ENCODE results near the gene TMEM222.

The TMEM222 gene

GRCh38 chr1:27363766-27364695 is 42.1 kb downstream of the TMEM222 start:
- Mint-ChIP-seq H3K36me3 (ENCODE audit: low read depth) (no peaks in the 10 kb centered on the region), H3K4me1 (ENCODE audit: low read depth) (peaks cover 32% of the 10 kb centered on the region), H3K4me3 (no peak overlapping the region), H3K27me3 (ENCODE audit: low read depth) (no peaks in the 10 kb centered on the region), H3K9me3 (no peaks in the 10 kb centered on the region), H3K27ac (no peak overlapping the region)
- DNase-seq (ENCODE audit: low spot score): no peak

- Mint-ChIP-seq H3K27me3 (ENCODE audit: low read depth) (no peaks in the 10 kb centered on the region), H3K9me3 (no peaks in the 10 kb centered on the region), H3K4me3 (peak overlapping the region; percentile 94), H3K4me1 (ENCODE audit: low read depth) (peaks cover 33% of the 10 kb centered on the region), H3K27ac (peak overlapping the region; percentile 90), H3K36me3 (ENCODE audit: low read depth) (no peaks in the 10 kb centered on the region)
- DNase-seq (ENCODE audit: low spot score): no peak
Measured at GRCh38 chr1:27364696-27365371, 42.9 kb downstream of the TMEM222 start.

DNA sequence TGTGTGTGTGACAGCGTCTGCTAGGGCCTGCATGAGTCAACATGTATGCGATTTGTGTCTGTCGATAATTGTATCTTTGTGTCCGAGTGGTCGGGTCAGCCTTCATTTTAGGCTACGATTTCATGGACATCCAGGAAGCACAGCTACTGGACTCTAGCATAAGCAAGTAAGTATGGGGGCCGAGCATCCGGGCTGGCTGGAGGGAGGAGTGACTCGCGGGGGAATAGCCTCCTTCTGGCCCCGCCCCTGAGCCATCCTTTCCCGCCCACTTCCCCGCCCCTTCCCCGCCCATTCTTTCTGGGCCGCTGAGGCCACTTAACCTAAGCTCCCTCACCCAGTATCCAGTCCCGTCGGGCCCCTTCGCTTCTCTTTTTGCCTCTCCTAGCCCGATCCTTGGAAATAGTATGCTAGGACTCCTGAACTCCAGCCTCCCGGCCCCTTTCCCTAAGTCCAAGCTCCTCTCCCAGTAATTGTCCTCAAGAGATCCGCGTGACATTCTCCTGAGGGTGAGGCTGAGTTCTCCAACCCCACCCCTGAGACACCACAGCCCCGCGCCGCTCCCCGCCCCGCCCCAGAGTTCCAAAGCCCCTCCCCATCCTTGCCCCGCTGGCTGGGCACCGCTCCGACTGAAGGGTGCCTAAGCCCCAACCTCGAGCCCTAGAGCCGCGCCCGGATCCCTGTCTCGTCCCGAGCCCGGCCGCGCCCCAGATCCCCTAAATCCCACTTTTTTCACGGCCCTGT is 43.6 kb downstream of the TMEM222 start:
- Mint-ChIP-seq H3K4me3 (peak overlapping the region; percentile 94), H3K4me1 (ENCODE audit: low read depth) (peaks cover 28% of the 10 kb centered on the region), H3K9me3 (no peaks in the 10 kb centered on the region), H3K27ac (peak overlapping the region; percentile 90), H3K36me3 (ENCODE audit: low read depth) (no peaks in the 10 kb centered on the region), H3K27me3 (ENCODE audit: low read depth) (no peaks in the 10 kb centered on the region)
- DNase-seq (ENCODE audit: low spot score): peak; percentile 63

DNA sequence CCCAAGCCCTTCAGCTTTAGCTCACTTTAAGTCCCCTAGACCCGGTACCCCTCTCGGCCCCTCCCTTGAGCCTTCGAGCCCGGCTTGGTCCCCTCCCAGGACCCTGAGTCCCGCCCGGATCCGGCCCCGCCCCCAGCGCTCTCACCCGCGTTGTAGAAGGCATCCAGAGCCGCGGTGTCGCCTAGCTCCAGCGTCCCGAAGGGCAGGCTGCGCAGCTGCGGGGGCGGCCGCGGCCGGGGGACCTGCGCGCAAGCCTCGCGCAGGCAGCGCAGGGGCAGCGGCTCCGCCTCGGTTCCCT is 44.1 kb downstream of the TMEM222 start:
- no peaks in the 10 kb centered on the region for H3K9me3 Mint-ChIP-seq
- H3K4me3 Mint-ChIP-seq: peak overlapping the region; percentile 94
- peak overlapping the region; percentile 90 for H3K27ac Mint-ChIP-seq
- H3K4me1 Mint-ChIP-seq (ENCODE audit: low read depth): peaks cover 28% of the 10 kb centered on the region
- no peaks in the 10 kb centered on the region for H3K27me3 Mint-ChIP-seq (ENCODE audit: low read depth)
- peak; percentile 85 for DNase-seq (ENCODE audit: low spot score)
- H3K36me3 Mint-ChIP-seq (ENCODE audit: low read depth): no peaks in the 10 kb centered on the region

- Mint-ChIP-seq H3K36me3 (ENCODE audit: low read depth) (no peaks in the 10 kb centered on the region), H3K27me3 (ENCODE audit: low read depth) (no peaks in the 10 kb centered on the region), H3K27ac (peak within 1 kb of the TSS; percentile 90), H3K4me3 (peak within 1 kb of the TSS; percentile 94), H3K4me1 (ENCODE audit: low read depth) (peaks cover 28% of the 10 kb centered on the region), H3K9me3 (no peaks in the 10 kb centered on the region)
- peak; percentile 57 for DNase-seq (ENCODE audit: low spot score)
Measured at GRCh38 chr1:27366411-27367159, 44.6 kb downstream of the TMEM222 start, which contains the start of gene MAP3K6. Gene MAP3K6, minus strand, starts transcription at chr1:27366961. Its CDS starts 364 bp downstream, at chr1:27366597.

DNA sequence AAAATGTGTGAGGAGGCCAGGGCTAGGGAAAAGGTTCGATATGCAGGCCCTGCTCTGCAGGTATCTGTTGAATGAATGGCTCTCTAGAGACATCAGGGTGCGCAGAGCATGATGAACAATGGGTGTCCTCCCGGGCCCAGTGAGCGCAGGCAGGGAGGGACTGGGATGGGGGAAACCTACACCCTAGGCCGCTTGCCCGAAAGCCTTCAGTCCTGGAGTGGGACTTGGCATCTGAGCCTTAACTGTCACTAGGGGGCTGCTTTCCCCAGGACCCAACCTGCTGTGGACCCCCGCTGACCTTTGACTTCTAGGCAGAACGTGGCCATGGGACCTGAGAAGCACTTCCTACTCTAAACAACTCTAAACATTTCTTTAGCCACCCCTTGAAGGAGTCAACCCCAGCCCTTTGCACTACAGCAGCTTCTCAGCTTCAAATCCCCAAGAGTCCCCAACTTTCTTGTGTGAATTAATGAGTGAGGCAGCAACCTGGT is 45.2 kb downstream of the TMEM222 start:
- Mint-ChIP-seq H3K4me1 (ENCODE audit: low read depth) (peaks cover 28% of the 10 kb centered on the region), H3K9me3 (no peaks in the 10 kb centered on the region), H3K4me3 (peak overlapping the region; percentile 80), H3K27ac (peak overlapping the region; percentile 78), H3K27me3 (ENCODE audit: low read depth) (no peaks in the 10 kb centered on the region), H3K36me3 (ENCODE audit: low read depth) (no peaks in the 10 kb centered on the region)
- no peak for DNase-seq (ENCODE audit: low spot score)

DNA sequence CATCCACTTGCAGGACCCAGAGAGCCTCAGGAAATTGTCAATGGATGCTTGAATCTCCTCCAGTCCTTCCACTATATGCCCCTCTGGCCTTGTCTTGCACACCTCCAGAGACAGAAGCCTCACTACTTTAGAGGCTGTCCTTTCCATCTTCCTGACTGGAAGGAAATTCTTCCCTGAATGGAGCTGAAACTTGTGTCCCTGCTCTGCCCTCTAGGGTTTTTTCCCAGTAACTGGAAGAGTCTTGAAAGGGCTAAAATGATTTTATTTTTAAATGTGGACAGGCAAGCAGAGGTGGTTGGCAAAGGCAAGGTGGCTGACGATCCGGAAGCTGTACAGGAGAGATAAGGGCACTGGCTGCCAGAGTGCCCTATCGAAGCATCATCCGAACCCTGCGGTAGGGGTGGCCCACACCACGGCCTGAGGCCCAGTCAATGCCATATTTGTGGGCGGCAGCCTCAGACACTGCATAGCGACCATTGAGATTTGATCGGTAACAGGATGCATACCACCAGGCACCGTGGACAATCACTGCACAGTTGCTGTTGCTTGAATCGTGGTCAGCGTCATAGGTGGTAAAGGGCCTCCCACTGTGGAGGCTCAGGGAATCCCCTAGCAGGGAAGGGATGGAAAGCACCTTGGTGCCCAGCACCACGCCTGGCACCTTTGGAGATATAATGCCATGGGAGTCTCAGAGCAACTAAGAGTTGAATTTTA is 47.1 kb downstream of the TMEM222 start:
- Mint-ChIP-seq H3K4me3 (no peak overlapping the region), H3K27ac (no peak overlapping the region), H3K27me3 (ENCODE audit: low read depth) (no peaks in the 10 kb centered on the region), H3K36me3 (ENCODE audit: low read depth) (no peaks in the 10 kb centered on the region), H3K9me3 (no peaks in the 10 kb centered on the region), H3K4me1 (ENCODE audit: low read depth) (peaks cover 28% of the 10 kb centered on the region)
- no peak for DNase-seq (ENCODE audit: low spot score)

DNA sequence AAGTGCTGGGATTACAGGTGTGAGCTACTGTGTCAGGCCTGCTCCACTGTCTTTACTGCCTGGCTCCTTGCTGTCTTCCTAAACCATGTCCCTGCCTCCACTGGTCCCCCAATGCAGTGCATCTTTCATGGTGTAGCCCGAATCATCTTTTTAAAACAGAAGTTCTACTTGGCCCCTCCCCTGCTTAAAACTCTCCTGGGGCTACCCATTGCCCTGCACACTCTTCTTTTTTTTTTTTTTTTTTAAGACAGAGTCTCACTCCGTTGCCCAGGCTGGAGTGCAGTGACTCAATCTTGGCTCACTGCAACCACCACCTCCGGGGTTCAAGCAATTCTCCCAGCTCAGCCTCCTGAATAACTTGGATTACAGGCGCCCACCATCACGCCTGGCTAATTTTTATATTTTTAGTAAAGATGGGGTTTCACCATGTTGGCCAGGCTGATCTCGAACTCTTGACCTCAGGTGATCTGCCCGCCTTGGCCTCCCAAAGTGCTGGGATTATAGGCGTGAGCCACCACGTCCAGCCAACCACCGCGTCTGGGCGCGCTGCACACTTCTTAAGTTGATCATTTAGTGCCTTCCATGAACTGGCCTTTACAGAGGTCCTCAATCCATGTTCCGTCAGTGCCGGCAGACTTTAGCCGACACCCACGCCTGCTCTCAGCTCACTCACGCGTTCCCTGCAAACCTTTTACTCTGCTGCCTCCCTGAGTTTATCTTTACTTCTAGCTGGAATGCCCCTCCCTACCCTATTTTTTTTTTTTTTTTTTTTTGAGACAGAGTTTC is 50.3 kb downstream of the TMEM222 start:
- H3K4me1 Mint-ChIP-seq (ENCODE audit: low read depth): peaks cover 13% of the 10 kb centered on the region
- H3K27ac Mint-ChIP-seq: no peak overlapping the region
- no peaks in the 10 kb centered on the region for H3K36me3 Mint-ChIP-seq (ENCODE audit: low read depth)
- DNase-seq (ENCODE audit: low spot score): no peak
- no peaks in the 10 kb centered on the region for H3K27me3 Mint-ChIP-seq (ENCODE audit: low read depth)
- H3K9me3 Mint-ChIP-seq: no peaks in the 10 kb centered on the region
- no peak overlapping the region for H3K4me3 Mint-ChIP-seq

DNA sequence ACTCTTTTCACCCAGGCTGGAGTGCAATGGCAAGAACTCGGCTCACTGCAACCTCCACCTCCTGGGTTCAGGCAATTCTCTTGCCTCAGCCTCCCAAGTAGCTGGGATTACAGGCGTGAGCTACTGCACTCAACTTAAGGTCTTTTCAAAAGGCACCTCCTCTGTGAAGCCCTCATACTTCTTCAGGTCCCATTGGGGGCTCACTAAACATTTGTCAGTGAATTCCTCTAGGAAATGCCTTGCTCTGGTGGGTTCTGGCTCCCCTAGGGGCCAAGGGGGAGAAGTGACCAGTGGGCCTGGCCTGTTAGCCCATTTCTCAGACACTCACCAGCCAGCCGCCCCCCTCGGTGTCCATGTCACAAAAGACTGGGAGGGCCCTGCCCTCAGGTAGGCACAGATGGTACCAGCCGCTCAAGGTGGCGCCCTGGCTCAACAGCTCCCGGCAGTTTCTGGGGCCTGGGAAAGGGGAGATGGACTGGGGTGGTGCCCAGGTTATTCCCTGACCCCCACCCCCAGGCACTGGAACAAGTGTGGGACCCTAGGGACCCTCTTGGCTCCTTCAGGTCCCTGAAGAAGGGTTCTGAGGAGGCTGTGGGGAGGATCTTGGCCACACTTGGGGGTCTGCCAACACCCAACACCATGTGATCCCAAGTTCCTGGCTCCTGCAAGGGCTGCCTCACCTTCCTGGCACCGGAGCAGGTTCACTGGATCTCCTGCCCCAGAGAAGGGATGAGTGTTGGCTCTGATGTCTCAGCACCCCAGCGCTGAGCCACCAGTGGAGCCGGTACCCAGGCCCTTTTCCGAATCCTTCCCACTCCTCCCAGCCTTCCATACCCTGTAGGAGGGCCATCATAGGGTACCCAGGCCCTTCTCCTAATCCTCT is 51.1 kb downstream of the TMEM222 start:
- Mint-ChIP-seq H3K9me3 (no peaks in the 10 kb centered on the region), H3K27me3 (ENCODE audit: low read depth) (no peaks in the 10 kb centered on the region), H3K36me3 (ENCODE audit: low read depth) (no peaks in the 10 kb centered on the region), H3K4me1 (ENCODE audit: low read depth) (peaks cover 8% of the 10 kb centered on the region), H3K27ac (no peak overlapping the region), H3K4me3 (no peak overlapping the region)
- no peak for DNase-seq (ENCODE audit: low spot score)

DNA sequence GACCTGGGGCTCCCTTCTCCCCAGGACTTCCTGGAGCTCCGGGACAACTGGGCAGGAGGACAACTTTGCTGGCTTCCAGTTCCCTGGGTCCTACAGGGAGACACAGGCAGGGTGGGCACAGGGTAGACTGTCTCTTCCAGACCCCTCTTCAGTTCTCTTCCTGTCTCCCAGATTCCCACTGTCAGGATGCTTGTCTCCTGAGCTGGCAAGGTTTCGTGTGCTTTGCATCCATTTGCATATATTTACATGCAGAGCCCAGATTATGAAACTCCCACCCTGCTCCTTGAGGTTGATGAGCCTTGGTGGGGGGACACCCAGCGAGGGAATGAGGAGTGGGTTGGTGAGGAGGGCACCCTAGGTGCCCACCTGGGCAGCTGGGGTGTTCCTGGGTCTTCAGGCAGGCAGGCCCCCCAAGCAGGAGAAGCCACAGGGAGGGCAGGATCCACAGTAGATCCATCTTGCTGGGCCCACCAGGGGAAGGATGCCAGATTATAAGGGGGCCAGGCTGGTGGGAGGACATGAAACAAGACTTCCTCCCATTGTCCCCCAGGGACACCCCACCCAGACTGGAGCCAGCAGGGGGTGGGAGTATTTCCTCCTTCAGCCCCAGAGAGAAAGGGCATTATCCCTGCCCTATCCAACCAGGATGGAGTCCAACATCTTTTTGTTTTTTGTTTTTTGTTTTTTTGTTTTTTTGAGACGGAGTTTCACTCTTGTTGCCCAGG is 52.6 kb downstream of the TMEM222 start, which contains the start of gene FCN3:
FCN3 (minus strand) TSS at position 463 of the 725 bp plus-strand sequence; CDS start at position 457, 6 bp downstream.
- Mint-ChIP-seq H3K36me3 (ENCODE audit: low read depth) (no peaks in the 10 kb centered on the region), H3K9me3 (no peaks in the 10 kb centered on the region), H3K27ac (no peak within 1 kb of the TSS), H3K27me3 (ENCODE audit: low read depth) (no peaks in the 10 kb centered on the region), H3K4me1 (ENCODE audit: low read depth) (peaks cover 4% of the 10 kb centered on the region), H3K4me3 (no peak within 1 kb of the TSS)
- no peak for DNase-seq (ENCODE audit: low spot score)

All from T-helper 2 cell treated with Interferon-gamma antibody and Interleukin-4, amounts not matched to agents 5 μg/mL and 100 μg/mL, for 36 hours (primary cell).